Parathyroid adenoma (tissue), 2 donors: Measurements from ENCODE around the gene AOAH.
"Not testable (repeated sequence)": the region's sequence is repeated elsewhere in the genome, so short reads cannot be mapped to it uniquely, and the experiment has no call there.

Experiments
- H2AFZ ChIP-seq: fragments of 300-600 bp; sonication (generic); one replicate; pipeline ENCODE4 v1.7.0; 2017; ENCODE audit warnings: antibody characterized with exemption, mild to moderate bottlenecking
- H3K27ac ChIP-seq: fragments of 300-600 bp; sonication (generic); one replicate; pipeline ENCODE4 v1.7.0; 2017
- H3K27me3 ChIP-seq: fragments of 300-600 bp; sonication (generic); one replicate; pipeline ENCODE4 v1.7.0; 2017; ENCODE audit warnings: low read length; ENCODE audit not compliant: control insufficient read depth, insufficient read depth
- H3K36me3 ChIP-seq: fragments of 300-600 bp; sonication (generic); one replicate; pipeline ENCODE4 v1.7.0; 2017; ENCODE audit warnings: low read length; ENCODE audit not compliant: control insufficient read depth, insufficient read depth
- H3K4me1 ChIP-seq: fragments of 300-600 bp; sonication (generic); one replicate; pipeline ENCODE4 v1.7.0; 2017; ENCODE audit warnings: control low read depth
- H3K4me2 ChIP-seq: fragments of 300-600 bp; sonication (generic); one replicate; pipeline ENCODE4 v1.7.0; 2017; ENCODE audit warnings: low read length
- H3K4me3 ChIP-seq: fragments of 300-600 bp; sonication (generic); one replicate; pipeline ENCODE4 v1.7.0; 2017; ENCODE audit warnings: low read depth, low read length
- H3K79me2 ChIP-seq: fragments of 300-600 bp; sonication (generic); one replicate; pipeline ENCODE4 v1.7.0; 2017; ENCODE audit warnings: control low read depth
- H3K9ac ChIP-seq: fragments of 300-600 bp; sonication (generic); one replicate; pipeline ENCODE4 v1.7.0; 2017; ENCODE audit warnings: mild to moderate bottlenecking
- H3K9me3 ChIP-seq: fragments of 300-600 bp; sonication (generic); one replicate; pipeline ENCODE4 v1.7.0; 2017; ENCODE audit warnings: low read length; ENCODE audit not compliant: control insufficient read depth
- TF ChIP-seq, protein P1 (sequence below): fragments of 300-600 bp; sonication (generic); IDR thresholded peaks from one replicate; pipeline ENCODE4 v1.7.0; 2017; ENCODE audit warnings: antibody characterized with exemption, mild to moderate bottlenecking
- donor health status: primary hyperparathyroidism.

Gene AOAH

DNA sequence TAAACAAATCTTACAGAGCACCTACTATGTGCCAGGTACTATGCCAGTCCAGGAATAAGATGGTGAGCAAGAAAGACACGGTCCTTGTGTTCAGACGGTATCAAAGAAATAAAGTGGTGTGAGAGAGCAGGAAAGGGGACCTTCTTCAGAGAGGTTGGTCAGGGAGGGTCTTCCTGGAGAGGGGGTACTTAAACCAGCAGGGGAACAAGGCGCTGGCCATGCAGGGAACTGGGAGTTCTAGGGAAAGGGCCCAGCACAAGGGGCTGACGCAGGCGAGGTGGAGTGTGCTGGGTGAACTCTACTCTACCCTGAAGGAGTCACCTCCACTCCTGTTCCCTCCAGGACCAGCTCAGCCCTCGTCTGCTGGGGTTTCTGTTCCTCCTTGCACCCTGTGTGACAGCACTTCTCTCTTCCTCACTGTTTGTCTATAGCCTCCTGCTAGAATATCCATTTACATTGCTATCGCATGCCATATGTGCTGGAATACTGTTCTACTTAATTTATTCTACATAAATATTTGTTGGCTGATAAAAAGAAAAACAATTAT lies 73.5 kb downstream of the AOAH start:
- no peak overlapping the region for H3K27ac ChIP-seq
- no peaks in the 10 kb centered on the region for H3K4me1 ChIP-seq
- TF ChIP-seq, protein P1, sequence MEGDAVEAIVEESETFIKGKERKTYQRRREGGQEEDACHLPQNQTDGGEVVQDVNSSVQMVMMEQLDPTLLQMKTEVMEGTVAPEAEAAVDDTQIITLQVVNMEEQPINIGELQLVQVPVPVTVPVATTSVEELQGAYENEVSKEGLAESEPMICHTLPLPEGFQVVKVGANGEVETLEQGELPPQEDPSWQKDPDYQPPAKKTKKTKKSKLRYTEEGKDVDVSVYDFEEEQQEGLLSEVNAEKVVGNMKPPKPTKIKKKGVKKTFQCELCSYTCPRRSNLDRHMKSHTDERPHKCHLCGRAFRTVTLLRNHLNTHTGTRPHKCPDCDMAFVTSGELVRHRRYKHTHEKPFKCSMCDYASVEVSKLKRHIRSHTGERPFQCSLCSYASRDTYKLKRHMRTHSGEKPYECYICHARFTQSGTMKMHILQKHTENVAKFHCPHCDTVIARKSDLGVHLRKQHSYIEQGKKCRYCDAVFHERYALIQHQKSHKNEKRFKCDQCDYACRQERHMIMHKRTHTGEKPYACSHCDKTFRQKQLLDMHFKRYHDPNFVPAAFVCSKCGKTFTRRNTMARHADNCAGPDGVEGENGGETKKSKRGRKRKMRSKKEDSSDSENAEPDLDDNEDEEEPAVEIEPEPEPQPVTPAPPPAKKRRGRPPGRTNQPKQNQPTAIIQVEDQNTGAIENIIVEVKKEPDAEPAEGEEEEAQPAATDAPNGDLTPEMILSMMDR = no peak
- no peak overlapping the region for H3K4me3 ChIP-seq
- H3K27me3 ChIP-seq = no peaks in the 10 kb centered on the region
- no peaks in the 10 kb centered on the region for H3K9me3 ChIP-seq
- H3K9ac ChIP-seq = no peak overlapping the region
- no peak overlapping the region for H3K4me2 ChIP-seq
- H2AFZ ChIP-seq = no peak overlapping the region
- H3K79me2 ChIP-seq = no peaks in the 10 kb centered on the region
- H3K36me3 ChIP-seq = no peaks in the 10 kb centered on the region

DNA sequence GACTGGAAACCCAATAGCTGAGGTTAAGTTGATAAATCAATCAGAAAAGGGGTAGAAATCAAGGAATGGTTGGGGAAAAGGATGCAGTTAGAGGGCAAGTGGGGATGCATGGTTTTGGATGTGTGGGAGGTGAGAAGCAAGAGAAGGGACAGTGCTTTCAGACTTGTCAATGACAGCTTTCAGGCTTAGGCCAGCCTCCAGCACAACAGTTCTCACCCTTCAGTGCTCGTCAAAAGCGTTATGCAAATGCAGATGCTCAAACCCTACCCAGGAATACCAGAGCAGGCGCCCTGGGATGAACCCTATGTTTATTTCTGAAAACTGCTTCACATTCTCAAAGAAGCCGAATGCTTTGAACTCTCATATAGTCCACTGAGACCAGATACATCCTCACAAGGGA lies 74.0 kb downstream of the AOAH start:
- no peak overlapping the region for H3K9ac ChIP-seq
- H3K4me3 ChIP-seq = no peak overlapping the region
- H2AFZ ChIP-seq = no peak overlapping the region
- no peak overlapping the region for H3K4me2 ChIP-seq
- H3K27me3 ChIP-seq = no peaks in the 10 kb centered on the region
- no peaks in the 10 kb centered on the region for H3K9me3 ChIP-seq
- TF ChIP-seq, protein P1 = no peak
- no peaks in the 10 kb centered on the region for H3K79me2 ChIP-seq
- H3K27ac ChIP-seq = no peak overlapping the region
- H3K36me3 ChIP-seq = no peaks in the 10 kb centered on the region
- no peaks in the 10 kb centered on the region for H3K4me1 ChIP-seq

DNA sequence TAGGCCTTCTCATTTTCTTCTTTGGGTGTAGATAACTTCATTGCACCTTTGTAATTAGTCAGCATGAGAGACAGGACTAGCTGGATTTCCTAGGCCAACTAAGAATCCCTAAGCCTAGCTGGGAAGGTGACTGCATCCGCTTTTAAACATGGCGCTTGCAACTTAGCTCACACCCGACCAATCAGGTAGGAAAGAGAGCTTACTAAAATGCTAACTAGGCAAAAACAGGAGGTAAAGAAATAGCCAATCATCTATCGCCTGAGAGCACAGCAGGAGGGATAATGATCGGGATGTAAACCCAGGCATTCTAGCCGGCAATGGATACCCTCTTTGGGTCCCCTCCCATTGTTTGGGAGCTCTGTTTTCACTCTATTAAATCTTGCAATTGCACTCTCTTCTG lies 75.0 kb downstream of the AOAH start:
- H3K4me2 ChIP-seq, H2AFZ ChIP-seq: not testable (repeated sequence)

DNA sequence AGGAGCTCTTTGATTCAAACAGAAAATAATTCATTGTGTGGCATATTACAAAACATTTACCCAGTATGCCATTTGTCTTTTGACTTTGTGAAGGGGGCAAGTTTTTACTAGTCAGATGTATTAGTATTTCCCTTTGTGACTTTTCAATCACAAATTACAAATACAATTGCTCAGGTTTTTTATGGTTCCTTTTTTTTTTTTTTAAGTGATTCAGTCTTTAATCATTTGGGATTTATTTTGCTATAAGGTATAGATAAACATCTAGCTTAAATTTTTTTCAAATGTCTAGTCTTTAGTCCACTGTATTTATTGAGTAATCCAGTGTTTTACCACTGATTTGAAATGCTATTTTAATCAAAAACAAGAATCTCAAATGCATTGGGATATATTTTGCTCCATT lies 75.9 kb downstream of the AOAH start:
- H3K27ac ChIP-seq = no peak overlapping the region
- no peak overlapping the region for H3K4me2 ChIP-seq
- H3K9me3 ChIP-seq = no peaks in the 10 kb centered on the region
- no peaks in the 10 kb centered on the region for H3K4me1 ChIP-seq
- no peaks in the 10 kb centered on the region for H3K36me3 ChIP-seq
- H3K4me3 ChIP-seq = no peak overlapping the region
- H3K27me3 ChIP-seq = no peaks in the 10 kb centered on the region
- no peaks in the 10 kb centered on the region for H3K79me2 ChIP-seq
- no peak overlapping the region for H3K9ac ChIP-seq
- TF ChIP-seq, protein P1 = no peak
- no peak overlapping the region for H2AFZ ChIP-seq

More for the DNA sequence above, 75.0 kb downstream of the AOAH start:
- not testable (repeated sequence) for H3K27ac ChIP-seq, H3K9me3 ChIP-seq, H3K27me3 ChIP-seq, H3K9ac ChIP-seq, H3K79me2 ChIP-seq, H3K4me3 ChIP-seq, H3K4me1 ChIP-seq, H3K36me3 ChIP-seq

DNA sequence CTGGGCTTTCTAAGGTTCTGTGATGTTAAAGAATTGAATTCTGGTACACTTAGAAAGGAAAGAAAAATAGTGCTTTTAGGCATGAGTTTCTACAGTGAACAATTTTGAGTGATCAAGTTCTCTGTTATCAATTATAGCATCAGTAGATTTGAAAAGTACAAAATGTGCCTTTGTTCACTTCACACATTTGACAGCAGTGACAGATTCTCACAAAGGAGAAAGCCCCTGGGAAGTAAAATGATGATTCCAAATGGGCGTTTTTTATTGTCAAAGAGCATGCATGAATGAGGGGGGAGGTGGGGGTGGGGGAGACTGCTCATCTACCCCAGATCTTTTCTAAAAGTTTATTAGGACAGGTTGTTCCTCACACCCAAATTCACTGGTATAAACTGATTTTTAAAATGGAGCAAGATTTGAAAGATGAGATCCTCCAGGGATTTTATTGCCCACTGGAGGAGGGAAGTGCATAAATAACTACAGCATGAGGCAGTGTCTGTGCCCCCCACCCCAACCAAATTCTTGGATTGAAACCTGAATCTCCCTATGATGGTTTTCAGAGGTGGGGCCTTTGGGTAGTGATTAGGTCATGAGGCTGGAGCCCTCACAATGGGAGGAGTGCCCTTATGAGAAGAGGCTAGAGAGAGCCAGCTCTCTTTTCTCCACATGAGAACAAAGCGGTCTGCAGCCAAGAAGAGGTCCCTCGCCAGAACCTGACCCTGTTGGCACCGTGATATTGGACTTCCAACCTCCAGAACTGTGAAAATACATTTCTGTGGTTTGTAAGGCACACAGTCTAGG lies 79.5 kb downstream of the AOAH start:
- no peaks in the 10 kb centered on the region for H3K4me1 ChIP-seq
- H3K4me2 ChIP-seq = no peak overlapping the region
- no peak overlapping the region for H3K27ac ChIP-seq
- no peaks in the 10 kb centered on the region for H3K9me3 ChIP-seq
- H3K36me3 ChIP-seq = no peaks in the 10 kb centered on the region
- H2AFZ ChIP-seq = no peak overlapping the region
- no peak overlapping the region for H3K4me3 ChIP-seq
- no peak overlapping the region for H3K9ac ChIP-seq
- TF ChIP-seq, protein P1 = no peak
- no peaks in the 10 kb centered on the region for H3K79me2 ChIP-seq
- no peaks in the 10 kb centered on the region for H3K27me3 ChIP-seq
